Superior temporal gyrus (tissue), 1 donor: Measurements from ENCODE around the gene SEMA3D.

Source experiments
- DNase-seq: peaks from one replicate; pipeline ENCODE4 v3.0.0-alpha.2; 2016; ENCODE audit errors: extremely low spot score

SEMA3D gene

GRCh38 chr7:85033263-85033662 is 153.6 kb downstream of the SEMA3D start:
- DNase-seq = no peak

GRCh38 chr7:85031475-85031874 is 155.4 kb downstream of the SEMA3D start:
- DNase-seq = no peak

DNA sequence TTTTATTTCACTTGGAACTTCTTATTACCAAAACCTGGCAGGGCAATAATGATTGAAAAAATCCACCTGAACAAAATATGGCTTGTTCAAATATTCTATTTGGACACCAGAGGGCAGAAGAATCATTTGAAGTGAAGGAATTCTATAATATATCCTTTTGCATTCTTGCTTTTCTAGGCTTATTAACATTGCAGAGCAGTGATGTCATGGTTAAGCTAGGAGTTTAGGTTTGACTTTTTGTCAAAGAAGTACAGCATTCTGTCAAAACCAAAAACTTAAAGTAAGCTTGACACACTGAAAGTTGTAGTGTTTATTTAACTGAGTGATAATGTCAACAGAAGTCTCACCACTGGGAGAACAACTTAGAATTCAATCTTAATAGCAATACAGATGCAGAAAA is 156.0 kb downstream of the SEMA3D start:
- peak; percentile 68 for DNase-seq

DNA sequence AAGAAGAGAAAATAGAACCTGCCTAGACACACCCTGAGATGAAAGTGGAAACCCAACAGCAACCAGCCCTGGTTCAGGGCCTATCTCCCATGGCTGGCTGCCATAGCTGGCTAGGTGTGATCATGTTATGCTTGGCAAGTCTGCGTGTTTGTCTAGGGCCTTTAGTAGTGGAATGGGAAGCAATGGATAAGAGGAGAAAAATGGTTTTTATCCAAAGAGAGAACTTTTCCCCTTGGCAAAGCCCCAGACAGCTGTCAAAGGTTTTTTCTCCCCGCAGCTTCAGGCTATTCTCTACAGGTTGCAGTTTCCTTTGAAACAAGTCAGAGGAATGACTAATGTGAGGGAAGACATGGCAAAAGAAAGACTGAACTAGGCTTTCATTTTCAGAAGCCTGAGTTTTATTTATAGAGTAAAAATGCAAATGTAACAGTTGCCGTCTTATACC is 161.5 kb downstream of the SEMA3D start:
- DNase-seq = no peak

- DNase-seq = no peak
These were observed 162.9 kb downstream of the SEMA3D start for GRCh38 chr7:85023916-85024315.

- DNase-seq = peak; percentile 92
These were observed 163.7 kb downstream of the SEMA3D start for GRCh38 chr7:85023066-85023712.

DNA sequence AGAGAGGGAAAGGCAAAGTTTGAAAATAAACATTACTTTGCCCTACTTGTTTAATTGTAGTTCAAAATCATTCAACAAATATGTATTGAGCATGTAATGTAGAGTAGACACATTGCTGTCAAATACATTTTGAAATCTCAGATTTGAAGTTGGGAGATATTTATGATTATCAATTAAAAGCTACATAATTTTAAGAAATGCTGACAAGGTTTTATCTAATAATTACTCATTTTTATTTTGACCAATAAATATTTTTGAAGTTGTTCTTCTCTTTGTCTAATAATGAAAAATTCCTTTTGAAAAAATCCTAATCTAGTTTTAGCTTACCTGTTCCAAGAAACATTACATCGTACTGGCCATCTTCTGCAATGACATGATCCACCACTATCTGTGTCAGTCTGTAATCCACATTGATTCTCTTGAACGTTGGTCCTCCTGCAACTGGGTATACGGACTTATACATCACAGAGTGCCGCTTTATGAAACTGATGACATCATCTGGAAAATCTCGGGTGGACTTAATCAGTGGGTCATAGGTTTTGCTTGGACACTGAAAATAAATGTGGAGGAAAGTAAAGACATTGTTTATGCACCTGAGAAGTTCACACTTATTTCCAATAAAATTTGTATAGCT is 164.7 kb downstream of the SEMA3D start:
- DNase-seq = no peak

- DNase-seq = no peak
These were observed 165.7 kb downstream of the SEMA3D start for GRCh38 chr7:85021101-85021704.

- DNase-seq = no peak
These were observed 167.1 kb downstream of the SEMA3D start for GRCh38 chr7:85019778-85020177.

- DNase-seq = no peak
These were observed 167.7 kb downstream of the SEMA3D start for GRCh38 chr7:85019176-85019575.

DNA sequence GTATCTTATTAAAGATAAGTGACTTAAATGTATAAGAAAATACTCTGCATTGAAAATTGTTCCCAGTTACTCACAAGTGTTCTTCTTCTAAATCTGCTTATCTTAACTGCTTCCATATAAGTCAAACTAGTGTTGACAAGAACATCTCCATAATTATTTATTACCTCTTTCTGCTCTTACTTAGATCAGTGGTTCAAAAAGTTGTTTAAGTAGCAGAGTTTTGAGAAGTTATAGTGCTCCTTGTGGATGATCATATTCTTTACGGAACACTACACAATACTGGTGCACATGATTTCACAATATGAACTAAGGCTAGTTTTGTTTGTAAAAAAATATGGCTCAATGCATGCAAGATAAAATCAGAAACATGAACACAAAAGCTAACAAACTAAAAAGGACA is 168.4 kb downstream of the SEMA3D start:
- DNase-seq = no peak

DNA sequence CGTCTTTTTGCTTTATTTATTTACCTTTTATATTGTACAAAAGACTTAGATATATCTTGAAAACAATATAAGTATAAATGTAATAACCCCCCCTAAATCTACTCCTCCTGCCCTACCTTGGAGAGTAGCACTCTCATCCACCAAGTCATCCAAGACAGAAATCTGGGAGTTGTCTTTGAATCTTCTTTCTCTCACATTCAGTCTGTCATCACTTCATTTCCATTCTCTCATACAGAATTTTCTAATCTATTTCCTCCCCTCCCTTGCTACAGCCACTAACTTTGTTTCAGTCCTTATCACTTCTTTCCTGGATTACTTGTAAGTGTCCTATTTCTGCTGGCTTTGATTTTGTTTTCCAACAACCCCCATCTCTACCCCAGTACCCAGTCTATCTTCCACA is 170.6 kb downstream of the SEMA3D start:
- DNase-seq = no peak

DNA sequence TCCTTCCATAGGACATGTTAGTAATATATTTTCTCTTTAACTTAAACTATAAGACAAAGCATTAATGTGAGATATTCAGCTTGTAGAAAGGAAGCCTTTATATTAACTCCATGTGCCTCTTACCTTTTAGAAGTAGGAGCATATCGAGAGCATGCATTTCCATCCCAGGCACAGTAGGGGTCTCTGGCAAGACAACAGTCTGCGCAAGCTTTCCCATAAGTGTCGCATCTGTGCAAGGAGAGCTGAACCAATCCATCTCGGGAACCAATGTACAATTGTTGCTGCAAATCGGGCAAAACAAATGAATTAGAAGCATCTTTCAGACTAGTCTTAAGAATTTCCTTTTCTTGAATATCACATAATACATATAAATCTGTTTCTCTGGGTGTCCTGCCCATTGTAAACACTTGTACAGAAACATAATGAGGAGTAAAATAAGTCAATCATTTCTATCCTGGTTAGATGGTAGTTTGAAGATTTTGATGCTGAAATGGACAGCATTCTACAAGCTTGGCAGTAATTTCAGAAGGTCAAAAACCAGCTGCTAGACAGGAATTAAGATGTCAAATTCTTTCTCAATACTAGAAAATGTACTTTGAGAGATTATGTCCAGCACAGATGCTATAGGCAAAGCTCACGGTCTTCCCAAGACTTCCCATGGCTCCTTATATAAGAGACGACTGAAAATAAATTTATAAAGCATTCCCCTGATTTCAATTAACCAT is 171.8 kb downstream of the SEMA3D start:
- DNase-seq = no peak

DNA sequence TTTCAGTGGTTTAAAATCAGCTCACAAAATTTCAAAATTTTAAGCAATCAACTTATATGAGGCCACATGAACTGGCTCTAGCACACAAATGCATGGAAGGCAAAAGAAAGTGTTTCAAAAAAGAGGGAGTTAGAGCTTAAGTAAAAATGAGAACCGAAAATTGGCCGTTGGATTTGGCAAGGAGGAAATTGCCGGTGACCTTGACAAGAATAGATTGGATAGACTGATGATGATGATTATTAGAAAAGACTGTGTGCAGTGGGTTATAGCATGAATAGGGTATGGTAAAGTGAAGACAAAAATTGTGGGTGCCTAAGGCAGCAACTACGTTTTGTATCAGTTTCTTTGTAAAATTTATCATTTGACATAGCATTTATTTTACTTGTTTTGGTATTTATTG is 175.7 kb downstream of the SEMA3D start:
- no peak for DNase-seq

DNA sequence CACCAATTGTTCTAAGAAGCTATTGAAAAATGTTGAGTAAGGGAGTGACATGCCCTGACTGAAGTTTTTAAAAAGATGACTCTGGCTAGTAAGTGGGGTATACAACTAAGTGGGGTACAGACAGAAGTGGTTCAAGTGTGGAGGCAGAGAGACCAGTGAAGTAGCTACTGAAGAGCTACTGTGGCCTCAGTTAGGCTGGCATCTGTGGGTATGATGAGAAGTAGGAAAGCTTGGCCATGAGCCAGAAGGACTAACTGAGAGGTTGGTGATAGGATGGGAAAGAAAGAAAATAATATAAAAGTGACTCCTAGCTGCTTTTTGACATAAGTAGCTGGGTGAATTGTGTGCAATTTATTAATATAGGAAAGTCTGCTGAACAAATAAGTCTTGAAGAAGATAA is 176.6 kb downstream of the SEMA3D start:
- no peak for DNase-seq

DNA sequence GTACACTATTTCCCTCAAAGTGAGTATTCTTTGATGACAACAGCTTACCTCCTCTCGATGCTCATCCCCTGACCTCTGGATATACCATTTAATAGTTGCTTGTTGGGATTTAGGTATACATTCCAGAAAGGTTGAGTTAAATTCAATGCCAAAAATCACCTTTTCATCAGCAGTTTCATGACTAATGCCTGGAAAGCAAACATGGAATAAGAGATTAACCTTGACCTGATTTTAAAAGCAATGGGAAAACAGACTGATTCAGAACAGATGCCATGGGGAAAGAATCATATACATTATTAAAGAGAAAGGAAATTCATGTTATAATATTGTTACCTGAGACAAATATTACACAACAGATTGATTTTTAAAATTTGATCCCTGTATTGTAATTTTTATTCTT is 180.1 kb downstream of the SEMA3D start:
- DNase-seq = no peak

DNA sequence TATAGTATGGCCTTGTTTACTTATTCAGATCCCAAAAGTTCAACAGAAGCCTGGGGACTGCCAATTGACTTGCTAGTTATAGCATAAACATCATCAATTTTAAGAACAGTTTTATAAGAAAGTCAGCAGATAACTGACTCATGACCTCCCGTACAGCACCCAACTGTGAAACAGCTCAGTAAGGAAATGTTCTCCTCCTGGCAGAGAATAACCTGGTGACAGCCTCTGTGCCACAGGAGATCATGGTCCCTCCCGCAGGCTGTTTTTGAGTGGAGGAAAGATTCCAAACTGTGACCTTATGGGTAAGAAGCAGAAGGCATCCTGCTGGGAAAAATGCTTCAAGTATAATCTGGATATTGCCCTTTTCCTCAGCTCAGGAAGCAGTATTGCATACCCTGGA is 182.5 kb downstream of the SEMA3D start:
- no peak for DNase-seq

DNA sequence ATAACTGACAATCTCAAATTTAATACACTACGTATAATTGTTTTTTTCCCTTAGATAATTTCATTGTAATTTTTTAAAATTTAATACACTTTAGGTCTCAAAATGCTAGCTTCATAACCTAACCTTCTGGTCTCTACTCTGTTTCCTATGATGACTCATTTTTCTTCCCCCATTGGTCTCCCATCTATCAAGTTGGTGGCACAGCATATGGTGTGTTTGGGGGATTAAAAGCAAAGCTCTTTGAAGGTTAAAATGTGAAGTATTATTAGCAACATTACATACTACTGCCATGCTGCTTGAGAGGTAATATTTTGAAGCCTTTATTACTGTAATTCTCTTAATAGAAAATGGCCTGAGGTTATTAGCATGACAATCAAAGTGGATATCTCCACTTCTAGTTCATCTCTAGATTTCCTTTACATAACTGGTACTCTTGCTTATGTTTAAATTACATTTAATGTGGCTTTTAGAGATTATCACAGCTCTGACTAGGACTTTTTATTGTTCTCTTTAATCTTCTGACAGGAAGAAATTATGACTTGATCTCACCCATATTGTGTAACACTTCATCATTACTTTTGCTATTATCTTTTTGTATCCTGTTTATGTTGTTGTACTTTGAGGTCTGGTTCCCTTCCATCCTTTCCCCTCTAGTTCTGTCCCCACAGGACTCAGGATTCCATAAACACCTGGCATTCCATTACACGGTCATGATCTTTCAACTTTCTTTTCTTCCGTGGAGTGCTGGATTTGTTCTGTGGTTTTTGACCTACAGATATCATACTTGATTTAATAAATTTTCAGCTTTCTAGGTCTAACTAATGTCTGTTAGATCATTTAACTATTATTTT is 185.1 kb downstream of the SEMA3D start:
- no peak for DNase-seq

DNA sequence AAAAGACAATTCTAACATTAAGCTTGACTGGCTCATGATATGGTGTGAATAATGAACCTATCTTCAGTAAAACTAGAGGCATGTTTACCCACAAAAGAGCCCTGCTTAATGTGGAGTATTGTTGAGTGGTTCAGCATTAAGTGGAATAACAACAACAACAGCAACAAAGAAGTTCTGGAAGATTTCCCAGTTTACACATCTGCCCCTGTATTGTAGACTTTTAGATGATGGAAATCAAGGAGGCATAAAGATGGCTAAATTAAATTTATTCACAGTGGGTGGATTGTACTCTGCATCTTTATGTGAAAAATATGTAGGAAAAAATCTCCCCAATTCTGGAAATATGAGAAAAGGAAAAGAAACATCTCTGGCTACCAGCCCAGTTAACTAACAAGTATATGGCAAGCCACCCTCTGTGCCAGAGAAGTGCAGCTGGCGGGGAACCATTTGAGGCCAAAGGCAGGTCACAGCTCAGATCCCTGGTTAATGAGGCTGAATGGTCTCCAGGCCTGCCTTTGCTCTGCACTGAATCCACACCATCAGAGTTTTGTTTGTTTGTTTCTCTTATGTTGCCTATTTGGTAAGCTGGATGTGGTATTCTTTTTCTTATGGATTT is 186.0 kb downstream of the SEMA3D start:
- no peak for DNase-seq

- no peak for DNase-seq
These were observed 187.4 kb downstream of the SEMA3D start for GRCh38 chr7:84999450-84999849.

DNA sequence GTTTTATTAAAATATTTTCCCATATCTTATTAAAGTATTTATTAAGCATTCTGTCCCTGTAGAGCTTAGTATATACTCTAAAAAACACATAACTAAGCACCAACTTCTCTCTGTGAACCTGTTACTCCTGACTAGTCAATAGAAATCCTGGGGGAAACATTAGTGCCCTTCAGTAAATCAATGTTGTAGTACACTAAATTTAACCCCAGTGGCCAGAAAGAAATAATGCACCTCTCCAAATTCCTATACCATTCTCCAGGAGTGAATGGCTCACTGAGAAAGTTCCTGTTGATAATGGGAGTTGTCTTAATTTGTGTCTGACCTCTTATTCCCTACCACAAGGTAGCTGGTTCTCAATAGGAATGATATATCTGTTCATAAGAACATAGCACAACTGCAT is 188.2 kb downstream of the SEMA3D start:
- no peak for DNase-seq
